Measurements from ENCODE around the gene GSTP1.
"Not testable (repeated sequence)": the region's sequence is repeated elsewhere in the genome, so short reads cannot be mapped to it uniquely, and the experiment has no call there.

The GSTP1 gene

DNA sequence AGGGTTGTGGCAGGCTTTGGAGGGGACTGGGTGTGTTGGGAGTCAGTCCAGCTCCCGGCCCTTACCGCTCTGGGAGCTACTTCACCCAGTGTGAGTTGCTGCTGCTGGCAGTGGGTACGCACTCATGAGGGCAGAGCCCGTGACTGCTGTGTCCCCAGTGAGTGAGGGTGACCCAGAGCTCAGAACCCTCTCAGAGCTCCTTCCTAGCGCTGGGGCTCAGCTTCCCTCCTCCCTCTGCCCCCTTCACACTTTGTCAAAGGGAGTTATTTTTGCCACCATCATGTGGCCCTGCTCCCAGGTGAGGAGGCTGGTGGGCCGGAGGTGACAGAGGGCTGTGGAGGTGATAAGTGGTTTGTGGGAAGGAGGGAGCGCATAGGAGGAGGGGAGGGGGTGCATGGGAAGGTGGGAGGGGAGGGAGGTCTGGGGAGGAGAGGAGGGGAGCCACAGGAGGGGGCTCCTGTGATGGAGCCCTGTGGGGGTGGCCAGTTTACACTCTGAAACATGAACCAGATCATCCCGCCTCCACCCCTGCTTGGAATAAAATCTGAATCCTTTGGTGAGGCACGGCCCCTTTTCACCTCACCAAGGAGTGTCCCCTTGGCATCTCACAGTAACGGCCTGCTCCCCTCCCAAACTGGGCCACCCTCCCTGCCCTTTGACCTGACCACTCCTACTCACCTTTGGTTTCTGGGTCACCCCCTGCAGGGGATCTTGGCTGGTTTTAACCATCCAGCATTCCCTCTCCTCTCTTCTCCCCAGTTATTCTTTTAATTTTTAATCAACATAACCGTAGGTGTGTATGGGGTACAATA is 33.0 kb downstream of the GSTP1 start:
- no peak for DNase-seq

DNA sequence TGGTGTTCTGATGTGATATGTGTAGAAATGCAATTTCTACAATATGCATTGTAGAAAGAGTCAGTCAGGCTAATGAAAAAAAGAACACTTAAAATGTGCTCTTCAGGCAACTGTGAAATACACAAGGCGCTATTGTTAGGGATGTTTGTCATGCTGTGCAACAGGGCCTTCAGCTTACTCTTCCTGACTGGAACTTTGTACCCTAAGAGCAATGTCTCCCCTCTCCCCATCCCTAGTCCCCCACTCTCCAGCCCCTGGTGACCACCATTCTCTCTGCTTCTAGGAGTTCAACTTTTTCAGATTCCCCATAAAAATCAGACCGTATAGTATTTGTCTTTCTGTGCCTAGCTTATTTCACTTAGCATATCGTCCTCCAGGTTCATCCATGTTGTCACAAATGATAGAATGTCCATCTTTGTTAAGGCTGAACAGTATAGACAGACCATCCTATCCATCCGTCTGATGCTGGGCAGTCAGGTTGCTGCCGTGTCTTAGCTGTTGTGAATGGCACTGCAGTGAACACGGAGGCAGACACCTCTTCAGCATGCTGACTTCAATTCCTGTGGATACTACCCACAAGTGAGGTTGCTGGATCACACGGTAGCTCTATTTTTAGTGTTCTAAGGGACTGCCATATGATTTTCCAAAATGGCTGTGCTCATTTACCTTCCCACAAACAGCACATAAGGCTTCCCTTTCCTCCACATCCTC is 33.8 kb downstream of the GSTP1 start:
- DNase-seq = no peak

DNA sequence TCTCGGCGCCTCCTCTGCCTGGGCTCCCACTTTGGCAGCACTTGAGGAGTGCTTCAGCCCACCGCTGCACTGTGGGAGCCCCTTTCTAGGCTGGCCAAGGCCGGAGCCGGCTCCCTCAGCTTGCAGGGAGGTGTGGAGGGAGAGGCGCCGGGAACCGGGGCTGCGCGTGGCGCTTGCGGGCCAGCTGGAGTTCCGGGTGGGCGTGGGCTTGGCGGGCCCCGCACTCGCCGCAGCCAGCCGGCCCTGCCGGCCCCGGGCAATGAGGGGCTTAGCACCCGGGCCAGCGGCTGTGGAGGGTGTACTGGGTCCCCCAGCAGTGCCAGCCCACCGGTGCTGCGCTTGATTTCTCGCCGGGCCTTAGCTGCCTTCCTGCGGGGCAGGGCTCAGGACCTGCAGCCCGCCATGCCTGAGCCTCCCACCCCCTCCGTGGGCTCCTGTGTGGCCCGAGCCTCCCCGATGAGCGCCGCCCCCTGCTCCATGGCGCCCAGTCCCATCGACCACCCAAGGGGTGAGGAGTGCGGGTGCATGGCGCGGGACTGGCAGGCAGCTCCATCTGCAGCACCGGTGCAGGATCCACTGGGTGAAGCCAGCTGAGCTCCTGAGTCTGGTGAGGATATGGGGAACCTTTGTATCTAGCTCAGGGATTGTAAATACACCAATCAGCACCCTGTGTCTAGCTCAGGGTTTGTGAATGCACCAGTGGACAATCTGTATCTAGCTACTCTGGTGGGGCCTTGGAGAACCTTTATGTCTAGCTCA is 35.5 kb downstream of the GSTP1 start:
- DNase-seq = not testable (repeated sequence)

DNA sequence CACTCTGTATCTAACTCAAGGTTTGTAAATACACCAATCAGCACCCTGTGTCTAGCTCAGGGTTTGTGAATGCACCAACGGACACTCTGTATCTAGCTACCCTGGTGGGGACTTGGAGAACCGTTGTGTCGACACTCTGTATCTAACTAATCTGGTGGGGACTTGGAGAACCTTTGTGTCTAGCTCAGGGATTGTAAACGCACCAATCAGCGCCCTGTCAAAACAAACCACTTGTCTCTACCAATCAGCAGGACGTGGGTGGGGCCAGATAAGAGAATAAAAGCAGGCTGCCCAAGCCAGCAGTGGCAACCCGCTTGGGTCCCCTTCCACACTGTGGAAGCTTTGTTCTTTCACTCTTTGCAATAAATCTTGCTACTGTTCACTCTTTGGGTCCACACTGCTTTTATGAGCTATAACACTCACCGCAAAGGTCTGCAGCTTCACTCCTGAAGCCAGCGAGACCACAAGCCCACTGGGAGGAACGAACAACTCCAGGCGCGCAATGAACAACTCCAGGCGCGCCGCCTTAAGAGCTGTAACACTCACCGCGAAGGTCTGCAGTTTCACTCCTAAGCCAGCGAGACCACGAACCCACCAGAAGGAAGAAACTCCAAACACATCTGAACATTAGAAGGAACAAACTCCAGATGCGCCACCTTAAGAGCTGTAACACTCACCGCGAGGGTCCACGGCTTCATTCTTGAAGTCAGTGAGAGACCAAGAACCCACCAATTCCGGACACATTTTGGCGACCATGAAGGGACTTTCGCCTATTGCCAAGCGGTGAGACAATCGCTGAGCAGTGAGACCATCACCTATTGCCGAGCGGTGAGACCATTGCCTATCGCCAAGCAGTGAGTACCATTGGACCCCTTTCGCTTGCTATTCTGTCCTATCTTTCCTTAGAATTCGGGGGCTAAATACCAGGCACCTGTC is 36.3 kb downstream of the GSTP1 start:
- not testable (repeated sequence) for DNase-seq

DNA sequence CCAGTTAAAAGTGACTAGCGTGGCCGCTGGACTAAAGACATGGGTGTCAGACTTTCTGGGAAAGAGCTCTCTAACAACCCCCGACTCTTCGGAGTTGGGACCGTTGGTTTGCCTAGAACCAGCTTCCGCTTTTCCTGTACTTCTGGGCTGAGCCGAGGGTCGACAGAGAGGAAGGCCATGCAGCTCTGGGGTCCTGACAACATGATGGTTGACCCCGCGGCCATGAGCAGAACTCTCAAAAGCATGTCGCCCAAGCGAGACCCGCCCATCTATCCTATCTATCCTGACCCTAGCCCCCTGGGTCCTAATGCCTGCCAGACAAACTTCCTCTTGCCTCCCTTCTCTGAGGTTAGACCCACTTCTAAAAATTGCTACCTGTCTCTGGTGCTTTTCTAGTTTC is 37.0 kb downstream of the GSTP1 start:
- DNase-seq = not testable (repeated sequence)

DNA sequence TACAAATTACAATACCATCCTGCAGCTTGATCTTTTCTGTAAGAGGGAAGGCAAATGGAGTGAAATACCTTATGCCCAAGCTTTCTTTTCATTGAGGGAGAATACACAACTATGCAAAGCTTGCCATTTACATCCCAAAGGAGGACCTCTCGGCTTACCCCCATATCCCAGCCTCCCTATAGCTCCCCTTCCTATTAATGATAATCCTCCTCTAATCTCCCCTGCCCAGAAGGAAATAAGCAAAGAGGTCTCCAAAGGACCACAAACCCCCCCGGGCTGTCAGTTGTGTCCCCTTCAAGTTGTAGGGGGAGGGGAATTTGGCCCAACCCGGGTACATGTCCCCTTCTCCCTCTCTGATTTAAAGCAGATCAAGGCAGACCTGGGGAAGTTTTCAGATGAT is 38.3 kb downstream of the GSTP1 start:
- DNase-seq = not testable (repeated sequence)

DNA sequence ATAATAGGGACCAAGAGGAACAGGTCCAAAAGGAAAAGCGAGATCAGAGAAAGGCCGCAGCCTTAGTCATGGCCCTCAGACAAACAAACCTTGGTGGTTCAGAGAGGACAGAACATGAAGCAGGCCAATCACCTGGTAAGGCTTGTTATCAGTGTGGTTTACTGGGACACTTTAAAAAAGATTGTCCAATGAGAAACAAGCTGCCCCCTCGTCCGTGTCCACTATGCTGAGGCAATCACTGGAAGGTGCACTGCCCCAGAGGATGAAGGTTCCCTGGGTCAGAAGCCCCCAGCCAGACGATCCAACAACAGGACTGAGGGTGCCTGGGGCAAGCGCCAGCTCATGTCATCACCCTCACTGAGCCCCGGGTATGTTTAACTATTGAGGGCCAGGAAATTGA is 39.3 kb downstream of the GSTP1 start:
- not testable (repeated sequence) for DNase-seq

DNA sequence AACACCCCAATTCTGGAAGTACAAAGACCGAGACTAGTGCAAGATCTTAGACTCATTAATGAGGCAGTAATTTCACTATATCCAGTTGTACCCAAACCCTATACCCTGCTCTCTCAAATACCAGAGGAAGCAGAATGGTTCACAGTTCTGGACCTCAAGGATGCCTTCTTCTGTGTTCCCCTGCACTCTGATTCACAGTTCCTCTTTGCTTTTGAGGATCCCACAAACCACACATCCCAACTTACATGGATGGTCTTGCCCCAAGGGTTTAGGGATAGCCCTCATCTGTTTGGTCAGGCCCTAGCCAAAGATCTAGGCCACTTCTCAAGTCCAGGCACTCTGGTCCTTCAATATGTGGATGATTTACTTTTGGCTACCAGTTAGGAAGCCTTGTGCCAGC is 40.2 kb downstream of the GSTP1 start:
- not testable (repeated sequence) for DNase-seq

DNA sequence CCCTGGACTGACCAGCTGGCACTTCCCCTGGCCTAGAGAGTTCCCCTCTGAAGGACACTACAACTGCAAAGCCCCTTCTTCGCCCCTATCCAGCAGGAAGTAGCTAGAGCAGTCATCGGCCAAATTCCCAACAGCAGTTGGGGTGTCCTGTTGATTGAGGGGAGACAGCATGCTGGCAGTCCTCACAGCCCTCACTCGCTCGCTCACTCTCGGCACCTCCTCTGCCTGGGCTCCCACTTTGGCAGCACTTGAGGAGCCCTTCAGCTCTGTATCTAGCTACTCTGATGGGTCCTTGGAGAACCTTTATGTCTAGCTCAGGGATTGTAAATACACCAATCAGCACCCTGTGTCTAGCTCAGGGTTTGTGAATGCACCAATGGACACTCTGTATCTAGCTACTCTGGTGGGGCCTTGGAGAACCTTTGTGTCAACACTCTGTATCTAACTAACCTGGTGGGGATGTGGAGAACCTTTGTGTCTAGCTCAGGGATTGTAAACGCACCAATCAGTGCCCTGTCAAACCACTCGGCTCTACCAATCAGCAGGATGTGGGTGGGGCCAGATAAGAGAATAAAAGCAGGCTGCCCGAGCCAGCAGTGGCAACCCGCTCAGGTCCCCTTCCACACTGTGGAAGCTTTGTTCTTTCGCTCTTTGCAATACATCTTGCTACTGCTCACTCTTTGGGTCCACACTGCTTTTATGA is 42.7 kb downstream of the GSTP1 start:
- DNase-seq = not testable (repeated sequence)

DNA sequence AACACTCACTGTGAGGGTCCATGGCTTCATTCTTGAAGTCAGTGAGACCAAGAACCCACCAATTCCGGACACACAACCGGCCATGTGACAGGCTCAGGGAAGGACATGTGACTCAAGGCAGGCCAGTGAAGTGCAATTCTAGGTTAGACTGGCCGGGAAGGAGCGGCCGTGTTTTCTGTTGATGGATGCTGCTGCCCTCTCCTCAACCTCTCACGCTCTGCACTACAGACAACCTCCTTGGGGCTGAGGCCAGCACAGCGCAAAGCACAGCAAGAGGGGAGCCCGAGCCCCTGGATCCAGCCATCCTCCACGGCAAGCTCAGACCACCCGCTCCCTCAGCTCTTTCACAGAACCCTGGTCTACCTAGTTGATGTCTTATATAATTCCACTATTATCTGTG is 43.4 kb downstream of the GSTP1 start:
- no peak for DNase-seq

DNA sequence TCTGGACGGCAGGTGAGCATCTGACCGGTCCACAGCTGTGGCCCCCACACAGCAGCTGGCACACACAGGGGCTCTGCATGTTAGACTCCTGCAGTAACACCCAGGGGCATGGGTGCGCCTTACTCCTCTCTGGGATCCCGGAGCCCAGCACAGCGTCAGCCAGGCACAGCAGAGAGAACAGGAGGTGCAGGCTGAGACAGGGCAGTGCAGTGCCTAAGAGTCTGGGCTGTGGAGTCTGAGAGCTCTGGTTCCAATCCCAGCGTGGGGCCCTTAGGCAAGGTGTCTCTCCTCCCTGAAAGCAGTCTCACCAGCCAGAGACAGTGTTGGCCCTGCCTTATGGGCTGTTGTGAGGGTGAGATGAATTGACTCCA is 43.8 kb downstream of the GSTP1 start:
- no peak for DNase-seq

DNA sequence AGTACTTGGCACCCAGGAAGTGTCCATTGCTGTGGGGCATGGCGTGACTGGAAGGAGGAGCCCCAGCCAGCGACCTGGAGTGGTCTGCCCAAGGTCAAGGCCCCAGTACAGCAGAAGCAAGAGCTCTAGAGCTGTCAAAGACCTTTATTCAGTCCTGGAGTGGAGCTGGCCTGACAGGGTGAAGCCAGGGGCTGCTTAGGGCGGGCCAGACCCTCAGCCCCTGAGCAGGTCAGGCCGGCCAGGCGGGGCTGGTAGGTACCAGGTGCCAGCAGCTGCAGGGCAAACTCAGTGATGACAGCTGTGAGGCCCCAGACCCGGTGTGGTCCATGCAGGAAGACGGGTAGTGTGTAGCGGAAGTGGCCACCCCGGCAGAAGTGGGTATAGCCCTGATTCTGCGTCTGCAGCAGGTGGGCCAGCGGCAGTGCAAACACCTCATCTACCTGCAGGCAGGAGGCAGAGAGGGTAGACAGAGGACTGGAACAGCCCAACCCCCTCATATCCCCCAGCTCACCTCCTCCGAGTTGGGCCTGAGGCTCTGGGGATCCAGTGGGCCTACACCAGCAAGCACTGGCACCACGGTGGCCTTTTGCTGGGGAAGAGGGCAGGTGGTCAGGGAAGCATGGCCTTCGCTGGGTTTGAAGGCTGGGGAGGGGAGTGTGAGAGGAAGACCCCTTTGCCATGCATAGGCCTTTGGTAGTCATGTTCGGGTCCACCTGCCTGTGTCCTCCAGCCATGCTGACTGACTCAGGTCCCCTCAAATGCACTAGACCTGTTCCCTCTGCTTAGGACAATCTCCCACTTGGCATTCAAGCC is 44.4 kb downstream of the GSTP1 start:
- no peak for DNase-seq

DNA sequence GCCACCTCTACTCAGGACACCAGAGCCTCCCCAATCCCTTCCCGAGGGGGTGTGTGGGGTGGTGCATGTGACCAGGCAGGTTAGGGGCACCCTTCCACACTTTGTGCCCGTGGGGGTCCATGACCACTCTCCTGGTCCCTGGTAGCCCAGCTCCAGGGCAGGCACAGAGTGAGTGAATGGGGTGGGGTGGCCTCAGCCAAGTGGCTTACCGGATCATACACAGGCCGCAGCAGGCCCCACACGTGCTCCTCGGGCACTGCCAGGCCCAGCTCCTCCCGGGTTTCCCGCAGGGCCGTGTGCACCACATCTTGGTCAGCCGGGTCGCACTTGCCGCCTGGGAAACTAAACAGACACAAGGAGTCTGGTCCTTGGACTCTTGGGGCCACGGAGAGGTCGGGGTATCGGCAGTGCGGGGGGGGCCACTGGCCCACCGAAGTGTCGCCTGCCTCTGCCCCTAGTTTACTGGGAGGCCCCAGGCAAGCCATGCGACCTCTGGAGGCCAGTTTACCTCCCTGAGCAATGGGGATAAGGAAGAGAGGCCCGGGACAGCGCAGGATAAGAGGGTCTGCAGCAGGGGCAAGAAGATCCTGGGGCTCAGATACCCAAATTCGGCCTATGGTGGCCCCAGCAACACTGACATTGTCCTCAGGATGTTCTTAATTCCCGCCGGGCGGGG is 45.2 kb downstream of the GSTP1 start:
- no peak for DNase-seq

DNA sequence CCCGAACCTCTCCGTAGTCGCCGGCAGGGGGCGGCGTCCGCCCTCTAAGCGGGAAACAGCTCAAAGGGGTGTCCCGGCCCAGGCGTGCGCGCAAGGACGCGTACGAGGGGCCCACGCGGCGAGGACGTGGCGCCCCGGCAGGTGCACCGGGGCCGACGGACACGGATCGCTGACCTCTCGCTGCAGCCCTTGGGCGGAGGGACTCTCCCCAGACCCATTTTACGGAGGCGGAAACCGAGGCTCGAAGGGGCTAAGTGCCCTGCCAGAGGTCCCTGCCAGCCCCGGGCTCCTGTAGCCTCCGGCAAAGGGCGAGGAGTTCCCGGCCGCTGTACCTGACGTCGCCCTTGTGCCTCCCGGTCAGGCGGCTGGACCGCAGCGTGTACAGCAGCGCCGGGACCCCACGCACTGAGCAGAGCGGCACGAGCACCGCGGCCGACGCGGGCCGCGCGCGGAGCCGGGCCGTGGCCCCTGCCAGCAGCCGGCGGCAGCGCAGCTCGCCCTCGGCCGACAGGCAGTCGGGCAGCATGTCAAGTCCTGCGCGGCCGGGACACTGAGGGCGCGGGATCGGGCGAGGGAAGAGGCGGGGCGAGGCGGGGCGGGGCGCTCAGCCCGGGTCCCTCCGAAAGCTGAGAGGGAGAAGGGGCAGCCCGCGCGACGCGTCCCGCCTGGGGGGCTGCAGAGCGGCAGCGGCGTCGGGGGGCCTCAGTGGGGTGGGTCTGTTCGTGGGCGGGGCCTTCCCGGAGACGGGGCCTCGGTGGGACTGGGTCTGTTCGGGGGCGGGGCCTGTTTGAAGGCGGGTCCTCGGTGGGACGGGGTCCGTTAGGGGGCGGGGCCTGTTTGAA is 46.0 kb downstream of the GSTP1 start, which contains the start of gene NUDT8:
Gene NUDT8 (minus strand): TSS at position 552 of the 842 bp plus-strand sequence. CDS start 26 bp downstream, at position 526.
- peak; percentile 86 for DNase-seq

DNA sequence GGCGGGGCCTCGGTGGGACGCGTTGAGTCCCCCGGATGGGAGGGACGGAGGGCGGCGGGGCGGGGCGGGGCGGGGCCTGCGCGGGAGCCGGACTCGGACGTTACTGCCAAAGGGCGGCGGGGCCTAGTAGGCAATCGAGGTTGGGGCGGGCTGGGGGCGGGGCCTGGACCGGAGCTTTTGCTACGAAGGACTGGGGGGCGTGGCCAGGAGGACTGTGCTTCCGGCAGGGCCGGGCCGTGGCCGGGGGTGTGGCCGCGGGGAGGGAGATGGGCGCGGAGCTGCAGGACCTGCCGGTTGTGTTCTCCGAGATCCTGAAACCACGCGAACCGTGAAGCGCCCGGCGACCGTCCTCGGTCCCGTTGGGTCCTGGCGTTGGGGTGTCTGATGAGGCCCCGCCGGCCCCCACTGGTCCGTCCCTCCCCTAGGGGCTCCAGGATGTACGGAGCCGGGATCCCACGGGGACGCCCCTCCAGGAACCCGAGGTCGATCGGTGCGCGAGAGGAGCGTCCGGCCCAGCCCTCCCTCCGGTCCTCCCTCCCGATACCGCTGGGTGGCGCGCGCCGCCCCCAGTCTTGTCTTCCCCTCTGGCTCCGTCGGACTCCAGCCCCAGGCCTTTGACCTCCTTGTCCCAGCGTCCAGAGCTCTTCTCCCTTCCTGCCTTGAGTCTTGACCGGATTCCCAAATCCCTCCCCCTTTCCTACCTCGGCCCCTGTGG is 46.8 kb downstream of the GSTP1 start:
- peak; percentile 97 for DNase-seq

DNA sequence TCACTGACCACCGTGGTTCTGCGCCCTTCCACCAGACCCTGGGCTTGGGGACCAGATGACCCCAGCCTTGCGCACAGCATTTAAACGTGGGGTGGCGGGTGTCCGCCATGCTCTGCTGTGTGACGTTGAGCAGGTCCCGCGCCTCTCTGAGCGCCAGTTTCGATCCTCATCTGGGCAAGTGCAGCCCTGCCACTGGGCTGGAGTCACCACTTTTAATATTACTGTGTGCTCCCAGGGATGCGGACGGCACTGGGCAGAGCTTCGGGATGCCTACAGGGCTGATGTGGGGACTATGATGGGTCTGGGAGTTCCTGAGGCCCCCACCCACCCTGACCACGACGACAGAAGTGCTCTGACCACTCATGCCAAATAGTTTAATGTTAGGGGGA is 47.3 kb downstream of the GSTP1 start:
- no peak for DNase-seq

DNA sequence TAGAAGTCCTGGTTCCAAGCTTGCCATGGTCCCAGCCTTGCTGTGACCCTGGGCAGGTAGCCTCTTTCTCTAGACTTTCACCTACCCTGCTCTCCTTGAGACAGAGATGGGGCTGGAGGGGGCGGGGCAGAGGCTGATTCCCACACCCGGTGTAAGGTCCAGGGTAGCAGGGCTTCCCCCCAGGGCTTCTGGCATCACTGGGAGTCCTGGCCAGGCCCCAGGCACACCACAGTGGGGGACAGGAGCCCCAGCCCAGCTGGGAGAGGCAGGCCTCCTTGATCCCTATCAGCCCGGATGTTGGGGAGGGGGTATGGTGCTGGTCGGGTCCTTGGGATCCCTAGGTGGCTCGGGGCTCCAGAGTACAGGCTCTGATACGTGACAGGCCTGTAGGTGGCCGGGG is 47.8 kb downstream of the GSTP1 start:
- no peak for DNase-seq

DNA sequence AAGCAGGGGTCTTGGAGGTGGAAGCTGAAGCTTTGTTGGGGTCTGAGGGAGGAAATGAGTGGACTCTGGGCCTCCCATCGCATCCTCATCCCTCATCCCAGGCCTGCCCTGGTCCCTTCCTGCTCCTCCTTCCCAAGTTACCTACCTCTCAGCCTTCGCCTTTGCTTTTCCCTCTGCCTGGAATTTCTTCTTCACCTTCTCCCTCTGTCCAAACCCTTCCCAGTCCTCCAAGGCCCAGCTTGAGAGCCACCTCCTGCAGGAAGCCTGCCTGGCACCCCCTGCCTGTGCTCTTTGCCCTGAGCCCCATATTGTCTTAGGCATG is 48.2 kb downstream of the GSTP1 start:
- DNase-seq = no peak
